H9 (cell line): ENCODE results near the gene LEKR1. TPM values are rescaled to one million over a fixed set of nuclear protein-coding genes. Genes with fewer than 3 reads are reported as not detected.

Experiments used
- DNase-seq: peaks from one replicate; pipeline ENCODE4 v3.0.0-alpha.2; 2017
- H2AFZ ChIP-seq: one replicate; pipeline ENCODE4 v1.6.1; 2013; ENCODE audit warnings: mild to moderate bottlenecking, low read length, control low read depth, moderate library complexity
- H2AK5ac ChIP-seq: 2 replicates; pipeline ENCODE4 v1.6.1; 2013; ENCODE audit warnings: low read length, control low read depth, mixed read lengths; ENCODE audit not compliant: insufficient read length
- H2BK120ac ChIP-seq: one replicate; pipeline ENCODE4 v1.6.1; 2013; ENCODE audit warnings: low read depth, mild to moderate bottlenecking, low read length, control low read depth, inconsistent platforms; ENCODE audit not compliant: poor library complexity, severe bottlenecking
- H2BK12ac ChIP-seq: 2 replicates; pipeline ENCODE4 v1.6.1; 2013; ENCODE audit warnings: low read length, control low read depth, mixed read lengths, low read depth; ENCODE audit not compliant: insufficient read length
- H2BK15ac ChIP-seq: 2 replicates; pipeline ENCODE4 v1.6.1; 2013; ENCODE audit warnings: low read depth, low read length, control low read depth
- H2BK20ac ChIP-seq: one replicate; pipeline ENCODE4 v1.6.1; 2013; ENCODE audit warnings: low read depth, mild to moderate bottlenecking, low read length, control low read depth, inconsistent platforms; ENCODE audit not compliant: poor library complexity, severe bottlenecking
- H2BK5ac ChIP-seq: 2 replicates; pipeline ENCODE4 v1.6.1; 2013; ENCODE audit warnings: low read length, control low read depth, mixed read lengths; ENCODE audit not compliant: insufficient read length
- H3K14ac ChIP-seq: 2 replicates; pipeline ENCODE4 v1.6.1; 2013; ENCODE audit warnings: low read length, control low read depth; ENCODE audit not compliant: insufficient read depth
- H3K18ac ChIP-seq: 2 replicates; pipeline ENCODE4 v1.6.1; 2013; ENCODE audit warnings: low read depth, mild to moderate bottlenecking, mixed read lengths, low read length, control low read depth; ENCODE audit not compliant: insufficient read length
- H3K23ac ChIP-seq: 2 replicates; pipeline ENCODE4 v1.6.1; 2013; ENCODE audit warnings: low read length, control low read depth, mixed read lengths, low read depth; ENCODE audit not compliant: insufficient read length
- H3K23me2 ChIP-seq: 2 replicates; pipeline ENCODE4 v1.6.1; 2013; ENCODE audit warnings: low read depth, mild to moderate bottlenecking, mixed read lengths, low read length, control low read depth; ENCODE audit not compliant: insufficient read length, poor library complexity, severe bottlenecking
- H3K27ac ChIP-seq: 2 replicates; pipeline ENCODE4 v1.5.1; 2013; ENCODE audit warnings: low read length, control low read depth, mixed read lengths, low read depth; ENCODE audit not compliant: insufficient read length
- H3K27me3 ChIP-seq: 2 replicates; pipeline ENCODE4 v1.6.1; 2013; ENCODE audit warnings: low read length, control low read depth, inconsistent platforms; ENCODE audit not compliant: insufficient read depth
- H3K4ac ChIP-seq: 2 replicates; pipeline ENCODE4 v1.6.1; 2013; ENCODE audit warnings: low read depth, mild to moderate bottlenecking, control low read depth, inconsistent platforms, low read length, moderate library complexity
- H3K4me1 ChIP-seq: 2 replicates; pipeline ENCODE4 v1.6.1; 2013; ENCODE audit warnings: low read length, control low read depth, inconsistent platforms; ENCODE audit not compliant: insufficient read depth
- H3K4me2 ChIP-seq: 2 replicates; pipeline ENCODE4 v1.6.1; 2013; ENCODE audit warnings: low read length, control low read depth, mixed read lengths; ENCODE audit not compliant: insufficient read length, insufficient read depth
- H3K56ac ChIP-seq: 2 replicates; pipeline ENCODE4 v1.6.1; 2013; ENCODE audit warnings: low read depth, mild to moderate bottlenecking, mixed read lengths, low read length, control low read depth; ENCODE audit not compliant: insufficient read length
- H3K79me1 ChIP-seq: 2 replicates; pipeline ENCODE4 v1.6.1; 2013; ENCODE audit warnings: low read depth, mild to moderate bottlenecking, moderate library complexity, low read length, control low read depth, inconsistent platforms; ENCODE audit not compliant: insufficient read depth, poor library complexity, severe bottlenecking
- H3K79me2 ChIP-seq: 2 replicates; pipeline ENCODE4 v1.6.1; 2013; ENCODE audit warnings: low read length, control low read depth, inconsistent platforms; ENCODE audit not compliant: insufficient read depth
- H3K9ac ChIP-seq: 2 replicates; pipeline ENCODE4 v1.6.1; 2013; ENCODE audit warnings: low read length, control low read depth, mixed read lengths; ENCODE audit not compliant: insufficient read length; ENCODE audit errors: extremely low read depth
- H3K9me3 ChIP-seq: one replicate; pipeline ENCODE4 v1.6.1; 2013; ENCODE audit warnings: low read depth, low read length, inconsistent platforms; ENCODE audit not compliant: control insufficient read depth
- H3T11ph ChIP-seq: one replicate; pipeline ENCODE4 v1.6.1; 2013; ENCODE audit warnings: mild to moderate bottlenecking, low read length, control low read depth, inconsistent platforms
- H4K20me1 ChIP-seq: one replicate; pipeline ENCODE4 v1.6.1; 2013; ENCODE audit not compliant: control insufficient read depth, insufficient read length, insufficient read depth
- H4K5ac ChIP-seq: 2 replicates; pipeline ENCODE4 v1.6.1; 2013; ENCODE audit warnings: low read depth, mild to moderate bottlenecking, mixed read lengths, low read length, control low read depth; ENCODE audit not compliant: insufficient read length
- H4K8ac ChIP-seq: replicated peaks from 2 replicates; pipeline ENCODE4 v1.6.1; 2013; ENCODE audit warnings: low read length, control low read depth, mixed read lengths, low read depth; ENCODE audit not compliant: insufficient read length
- H4K91ac ChIP-seq: 2 replicates; pipeline ENCODE4 v1.6.1; 2013; ENCODE audit warnings: low read depth, mild to moderate bottlenecking, moderate library complexity, mixed read lengths, low read length, control low read depth; ENCODE audit not compliant: insufficient read length
- H3K27ac Mint-ChIP-seq, 3 experiments: 2 replicates in 2 of 3; 3 replicates in 1 of 3; pipeline ENCODE4 v1.8.0; 2020 to 2021; ENCODE audit warnings: mixed read lengths in 3 of 3, mild to moderate bottlenecking in 1 of 3, moderate library complexity in 1 of 3
- H3K27me3 Mint-ChIP-seq: 2 replicates; pipeline ENCODE4 v1.8.0; 2021; ENCODE audit warnings: low read depth, mild to moderate bottlenecking, moderate library complexity, mixed read lengths
- H3K36me3 Mint-ChIP-seq, 3 experiments: 2 replicates in 2 of 3; 3 replicates in 1 of 3; pipeline ENCODE4 v1.8.0; 2020 to 2021; ENCODE audit warnings: low read depth in 3 of 3, mixed read lengths in 3 of 3; ENCODE audit not compliant: insufficient read depth in 1 of 3
- H3K4me1 Mint-ChIP-seq, 2 experiments: 2 replicates each; pipeline ENCODE4 v1.8.0; 2020; ENCODE audit warnings: mixed read lengths in 2 of 2
- H3K4me3 Mint-ChIP-seq, 2 experiments: 2 replicates in 1 of 2; 3 replicates in 1 of 2; pipeline ENCODE4 v1.8.0; 2020 to 2021; ENCODE audit warnings: mild to moderate bottlenecking in 2 of 2, mixed read lengths in 2 of 2, moderate library complexity in 1 of 2
- H3K9me3 Mint-ChIP-seq, 2 experiments: 2 replicates in 1 of 2; 3 replicates in 1 of 2; pipeline ENCODE4 v1.8.0; 2020; ENCODE audit warnings: mild to moderate bottlenecking in 2 of 2, mixed read lengths in 2 of 2, moderate library complexity in 1 of 2
- CTCF ChIP-seq: fragments of 200-600 bp; sonication (generic); conservative IDR thresholded peaks from 3 replicates; pipeline ENCODE4 v1.8.0; 2021; ENCODE audit warnings: antibody characterized with exemption, mild to moderate bottlenecking
- WGBS: extraction: QIAGEN DNeasy Blood & Tissue Kit; methylation state at CpG from one replicate; pipeline ENCODE4 v1.1.7; 2013; ENCODE audit warnings: missing lambda C conversion rate, low lambda C conversion rate, mixed read lengths; ENCODE audit not compliant: insufficient read length; ENCODE audit errors: extremely low coverage; 5-methylcytosine and 5-hydroxymethylcytosine counted together
- total RNA-seq: library from RNA; stranded (reverse); gene quantifications from 2 replicates; pipeline ENCODE4 v1.2.1, GENCODE V29; 2021

The LEKR1 gene
- total RNA-seq, 1 experiment from 2014 or later, result not detected

- no peak overlapping the region for H3K14ac ChIP-seq
- no peak overlapping the region for H3K4ac ChIP-seq
- H2BK120ac ChIP-seq, result no peak overlapping the region
- no peaks in the 10 kb centered on the region for H3K27me3 ChIP-seq
- H4K5ac ChIP-seq, result no peak overlapping the region
- H4K20me1 ChIP-seq, result no peaks in the 10 kb centered on the region
- H3K23ac ChIP-seq, result no peak overlapping the region
- no peak overlapping the region for H2AFZ ChIP-seq
- no peak overlapping the region for H2BK15ac ChIP-seq
- no peak overlapping the region for H3K27ac ChIP-seq
- no peak for DNase-seq
- Mint-ChIP-seq H3K36me3 (peaks cover 0 to 34% (median 4%) of the 10 kb centered on the region in 3 experiments; a peak in 5 of 7 replicates), H3K9me3 (peaks cover 14 to 22% of the 10 kb centered on the region in 2 experiments), H3K4me1 (peaks cover 12 to 21% of the 10 kb centered on the region in 2 experiments), H3K27me3 (no peaks in the 10 kb centered on the region), H3K4me3 (no peak overlapping the region), H3K27ac (no peak overlapping the region)
- no peak overlapping the region for H2BK5ac ChIP-seq
- H3K9me3 ChIP-seq, result no peaks in the 10 kb centered on the region
- no peak overlapping the region for H4K91ac ChIP-seq
- H3K18ac ChIP-seq, result no peak overlapping the region
- H3K9ac ChIP-seq, result no peak overlapping the region
- peaks cover 4% of the 10 kb centered on the region; the same call in 1 of the 2 replicates for H3K4me1 ChIP-seq
- no peak overlapping the region for H3T11ph ChIP-seq
- H3K79me1 ChIP-seq, result no peaks in the 10 kb centered on the region
- H2BK12ac ChIP-seq, result no peak overlapping the region
- no peak overlapping the region for H4K8ac ChIP-seq
- H3K4me2 ChIP-seq, result no peak overlapping the region
- no peak overlapping the region for H2AK5ac ChIP-seq
- no peaks in the 10 kb centered on the region for H3K79me2 ChIP-seq
- no peak for TF ChIP-seq CTCF
- H3K23me2 ChIP-seq, result no peaks in the 10 kb centered on the region
- no peak overlapping the region for H3K56ac ChIP-seq
- 100% methylated on average over 1 of the region's 1 CpG for WGBS
- H2BK20ac ChIP-seq, result no peak overlapping the region
Observed at GRCh38 chr3:156920399-156920798, 94.2 kb downstream of the LEKR1 start.
